Mesothelial cell of epicardium (in vitro differentiated cells): Measurements from ENCODE around the gene WARS2. TPM values are rescaled to one million over a fixed set of nuclear protein-coding genes. Genes with fewer than 3 reads are reported as not detected.
"Not testable (repeated sequence)": the region's sequence is repeated elsewhere in the genome, so short reads cannot be mapped to it uniquely, and the experiment has no call there.

Experiments used
- DNase-seq, 2 experiments: peaks; one replicate each; pipeline ENCODE4 v3.0.0; 2021; ENCODE audit warnings: low spot score in 2 of 2; ENCODE audit not compliant: unreplicated experiment in 2 of 2
- H3K27ac Mint-ChIP-seq: 2 replicates; pipeline ENCODE4 v1.8.0; 2021; ENCODE audit warnings: mixed read lengths
- H3K27me3 Mint-ChIP-seq: 2 replicates; pipeline ENCODE4 v1.8.0; 2021; ENCODE audit warnings: low read depth, mixed read lengths
- H3K36me3 Mint-ChIP-seq: 2 replicates; pipeline ENCODE4 v1.8.0; 2021; ENCODE audit warnings: mixed read lengths
- H3K4me1 Mint-ChIP-seq: 2 replicates; pipeline ENCODE4 v1.8.0; 2021; ENCODE audit warnings: mixed read lengths
- H3K4me3 Mint-ChIP-seq: 2 replicates; pipeline ENCODE4 v1.8.0; 2021; ENCODE audit warnings: mild to moderate bottlenecking, moderate library complexity, mixed read lengths
- H3K9me3 Mint-ChIP-seq: 2 replicates; pipeline ENCODE4 v1.8.0; 2021; ENCODE audit warnings: mixed read lengths
- total RNA-seq: library from RNA; stranded (reverse); gene quantifications from 3 replicates; pipeline ENCODE4 v1.2.1, GENCODE V29; 2021
- TF ChIP-seq, protein P1 (sequence below): fragments of 200-600 bp; sonication (generic); IDR thresholded peaks from one replicate; pipeline ENCODE4 v1.5.0; 2021; ENCODE audit warnings: antibody characterized with exemption; ENCODE audit not compliant: unreplicated experiment

WARS2 gene
- total RNA-seq, 1 donor from 2014 or later: 18.7 TPM

DNA sequence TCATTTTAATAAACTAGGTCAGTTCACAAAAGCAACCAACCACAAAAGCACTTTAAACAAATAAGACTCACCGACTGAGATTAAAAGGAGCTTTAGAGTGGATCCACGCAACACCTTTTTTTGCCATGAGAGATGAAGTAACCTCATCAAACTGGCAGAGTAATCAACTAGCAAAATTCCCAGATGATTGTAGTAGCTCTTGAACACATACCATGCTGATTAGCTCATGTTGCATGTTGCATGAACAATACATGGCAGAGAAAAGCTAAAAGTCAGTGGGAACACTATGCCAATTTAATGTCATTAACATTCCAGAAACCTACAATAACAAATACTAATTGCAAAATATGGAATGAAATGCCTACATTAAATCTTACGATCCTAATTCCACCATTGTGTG lies 4.1 kb downstream of the WARS2 start:
- no peaks in the 10 kb centered on the region for H3K27me3 Mint-ChIP-seq
- DNase-seq: no peak
- H3K4me3 Mint-ChIP-seq: no peak overlapping the region
- no peaks in the 10 kb centered on the region for H3K9me3 Mint-ChIP-seq
- H3K36me3 Mint-ChIP-seq: peaks cover 2% of the 10 kb centered on the region
- peaks cover 11% of the 10 kb centered on the region for H3K4me1 Mint-ChIP-seq
- TF ChIP-seq, protein P1, sequence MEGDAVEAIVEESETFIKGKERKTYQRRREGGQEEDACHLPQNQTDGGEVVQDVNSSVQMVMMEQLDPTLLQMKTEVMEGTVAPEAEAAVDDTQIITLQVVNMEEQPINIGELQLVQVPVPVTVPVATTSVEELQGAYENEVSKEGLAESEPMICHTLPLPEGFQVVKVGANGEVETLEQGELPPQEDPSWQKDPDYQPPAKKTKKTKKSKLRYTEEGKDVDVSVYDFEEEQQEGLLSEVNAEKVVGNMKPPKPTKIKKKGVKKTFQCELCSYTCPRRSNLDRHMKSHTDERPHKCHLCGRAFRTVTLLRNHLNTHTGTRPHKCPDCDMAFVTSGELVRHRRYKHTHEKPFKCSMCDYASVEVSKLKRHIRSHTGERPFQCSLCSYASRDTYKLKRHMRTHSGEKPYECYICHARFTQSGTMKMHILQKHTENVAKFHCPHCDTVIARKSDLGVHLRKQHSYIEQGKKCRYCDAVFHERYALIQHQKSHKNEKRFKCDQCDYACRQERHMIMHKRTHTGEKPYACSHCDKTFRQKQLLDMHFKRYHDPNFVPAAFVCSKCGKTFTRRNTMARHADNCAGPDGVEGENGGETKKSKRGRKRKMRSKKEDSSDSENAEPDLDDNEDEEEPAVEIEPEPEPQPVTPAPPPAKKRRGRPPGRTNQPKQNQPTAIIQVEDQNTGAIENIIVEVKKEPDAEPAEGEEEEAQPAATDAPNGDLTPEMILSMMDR: no peak
- no peak overlapping the region for H3K27ac Mint-ChIP-seq

DNA sequence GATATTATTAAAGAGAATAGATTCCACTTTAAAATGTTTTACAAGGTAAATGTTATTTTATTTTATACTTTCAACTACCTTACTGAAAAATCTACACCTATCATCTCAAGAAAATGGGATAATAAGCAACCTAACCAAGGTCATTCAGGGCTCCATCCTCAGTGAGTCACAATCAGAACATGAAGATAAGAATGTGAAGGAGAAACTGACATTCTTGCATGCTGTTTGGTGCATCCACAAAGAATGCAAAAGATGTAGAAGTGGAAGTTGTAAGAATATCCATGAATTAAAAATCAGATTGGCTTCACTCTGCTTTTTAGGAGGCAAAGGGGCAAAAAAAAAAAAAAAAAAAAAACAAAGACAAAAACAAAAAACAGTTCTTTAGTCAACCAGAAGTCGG lies 6.5 kb downstream of the WARS2 start:
- H3K36me3 Mint-ChIP-seq: peaks cover 4% of the 10 kb centered on the region
- TF ChIP-seq, protein P1: no peak
- H3K4me3 Mint-ChIP-seq: no peak overlapping the region
- no peak for DNase-seq
- H3K27ac Mint-ChIP-seq: no peak overlapping the region
- peaks cover 3% of the 10 kb centered on the region for H3K4me1 Mint-ChIP-seq
- H3K27me3 Mint-ChIP-seq: no peaks in the 10 kb centered on the region
- no peaks in the 10 kb centered on the region for H3K9me3 Mint-ChIP-seq

- TF ChIP-seq, protein P1: no peak
- peaks cover 11% of the 10 kb centered on the region for H3K36me3 Mint-ChIP-seq
- peaks cover 8% of the 10 kb centered on the region for H3K9me3 Mint-ChIP-seq
- no peak overlapping the region for H3K4me3 Mint-ChIP-seq
- H3K4me1 Mint-ChIP-seq: peaks cover 2% of the 10 kb centered on the region
- no peaks in the 10 kb centered on the region for H3K27me3 Mint-ChIP-seq
- no peak for DNase-seq
- no peak overlapping the region for H3K27ac Mint-ChIP-seq
These were observed 8.3 kb downstream of the WARS2 start for GRCh38 chr1:119132179-119132578.

DNA sequence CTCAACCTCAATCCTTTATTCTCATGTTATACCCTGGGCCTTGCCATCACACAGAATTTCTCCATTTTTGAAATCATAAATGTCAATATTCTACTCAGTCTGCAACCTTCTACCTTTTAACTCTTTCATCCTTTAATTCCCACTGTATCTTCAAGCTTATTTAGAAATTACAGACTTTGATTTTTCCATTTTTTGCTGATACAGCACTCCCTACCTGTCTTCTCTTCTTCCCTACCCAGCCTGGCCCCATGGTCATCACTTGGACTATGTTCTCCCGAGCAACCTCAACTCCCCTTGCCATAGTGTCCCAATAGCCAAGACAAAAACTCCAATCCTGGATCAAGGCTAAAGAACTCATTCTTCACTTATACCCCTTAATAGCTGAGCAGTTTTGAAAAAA lies 14.6 kb downstream of the WARS2 start:
- DNase-seq: no peak
- Mint-ChIP-seq H3K9me3 (peaks cover 26% of the 10 kb centered on the region), H3K27ac (no peak overlapping the region), H3K27me3 (no peaks in the 10 kb centered on the region), H3K4me1 (no peaks in the 10 kb centered on the region), H3K36me3 (peaks cover 19% of the 10 kb centered on the region), H3K4me3 (no peak overlapping the region)
- TF ChIP-seq, protein P1: no peak

- no peaks in the 10 kb centered on the region for H3K27me3 Mint-ChIP-seq
- peaks cover 37% of the 10 kb centered on the region for H3K9me3 Mint-ChIP-seq
These were observed 15.7 kb downstream of the WARS2 start for GRCh38 chr1:119124764-119125163.

GRCh38 chr1:119121872-119122271 lies 18.6 kb downstream of the WARS2 start:
- H3K27ac Mint-ChIP-seq, DNase-seq, H3K4me3 Mint-ChIP-seq, H3K4me1 Mint-ChIP-seq, H3K27me3 Mint-ChIP-seq: not testable (repeated sequence)
- peaks cover 24% of the 10 kb centered on the region for H3K36me3 Mint-ChIP-seq
- peaks cover 47% of the 10 kb centered on the region for H3K9me3 Mint-ChIP-seq

More at GRCh38 chr1:119124764-119125163, 15.7 kb downstream of the WARS2 start:
- DNase-seq: no peak
- H3K27ac Mint-ChIP-seq: no peak overlapping the region
- TF ChIP-seq, protein P1: no peak
- H3K4me3 Mint-ChIP-seq: no peak overlapping the region
- no peaks in the 10 kb centered on the region for H3K4me1 Mint-ChIP-seq
- H3K36me3 Mint-ChIP-seq: peaks cover 26% of the 10 kb centered on the region
